HG03575 (cell line): ENCODE measurements around the gene TCF3.
"Not testable (repeated sequence)": the region's sequence is repeated elsewhere in the genome, so short reads cannot be mapped to it uniquely, and the experiment has no call there.

Experiments used
- ATAC-seq: cut with Tn5 transposase; IDR thresholded peaks from one replicate; pipeline ENCODE4 v1.9.1; 2021; ENCODE audit not compliant: unreplicated experiment, insufficient number of reproducible peaks, low FRiP score; ENCODE audit errors: extremely low read depth

The TCF3 gene

GRCh38 chr19:1655131-1655981, 2.9 kb upstream of the TCF3 start:
- ATAC-seq, result no peak

- ATAC-seq, result no peak
These were observed 1.9 kb upstream of the TCF3 start for GRCh38 chr19:1654178-1654792.

- no peak for ATAC-seq
These were observed 849 bp upstream of the TCF3 start for GRCh38 chr19:1653300-1653628.

GRCh38 chr19:1651568-1652291, 685 bp downstream of the TCF3 start:
- ATAC-seq, result no peak

GRCh38 chr19:1650650-1651567, 1.5 kb downstream of the TCF3 start:
- no peak for ATAC-seq

GRCh38 chr19:1649706-1650649, 2.4 kb downstream of the TCF3 start:
- ATAC-seq, result no peak

GRCh38 chr19:1648920-1649541, 3.4 kb downstream of the TCF3 start:
- ATAC-seq, result no peak

GRCh38 chr19:1648459-1648849, 4.0 kb downstream of the TCF3 start:
- no peak for ATAC-seq

- ATAC-seq, result no peak
These were observed 4.6 kb downstream of the TCF3 start for GRCh38 chr19:1647501-1648458.

GRCh38 chr19:1646659-1647453, 5.6 kb downstream of the TCF3 start:
- no peak for ATAC-seq

GRCh38 chr19:1646149-1646548, 6.3 kb downstream of the TCF3 start:
- ATAC-seq, result no peak

GRCh38 chr19:1645299-1645698, 7.1 kb downstream of the TCF3 start:
- no peak for ATAC-seq

- no peak for ATAC-seq
These were observed 8.3 kb downstream of the TCF3 start for GRCh38 chr19:1644070-1644469.

- not testable (repeated sequence) for ATAC-seq
These were observed 11.4 kb downstream of the TCF3 start for GRCh38 chr19:1640893-1641448.

- no peak for ATAC-seq
These were observed 15.8 kb downstream of the TCF3 start for GRCh38 chr19:1636325-1637236.
